Sigmoid colon (tissue), 7 donors: ENCODE measurements around the gene MPZL2. TPM values are rescaled to one million over a fixed set of nuclear protein-coding genes. Genes with fewer than 3 reads are reported as not detected.

Source experiments
- DNase-seq: peaks from one replicate; pipeline ENCODE4 v3.0.0-alpha.2; 2019
- H3K27ac ChIP-seq, 4 donors: fragments of 200-600 bp; sonication (generic); one replicate each; pipeline ENCODE4 v1.5.1; 2016 to 2019; ENCODE audit warnings: mild to moderate bottlenecking in 1 of 4
- H3K27me3 ChIP-seq, 3 donors: fragments of 200-600 bp; sonication (generic); one replicate each; pipeline ENCODE4 v1.5.1; 2019; ENCODE audit warnings: mild to moderate bottlenecking in 1 of 3
- H3K36me3 ChIP-seq, 4 donors: fragments of 200-600 bp; sonication (generic); one replicate each; pipeline ENCODE4 v1.5.1; 2016 to 2019
- H3K4me1 ChIP-seq, 4 donors: fragments of 200-600 bp; sonication (generic); one replicate each; pipeline ENCODE4 v1.5.1; 2017 to 2019
- H3K4me3 ChIP-seq, 4 donors: fragments of 200-600 bp; sonication (generic); one replicate each; pipeline ENCODE4 v1.5.1; 2017 to 2019; ENCODE audit warnings: mild to moderate bottlenecking in 2 of 4, moderate library complexity in 1 of 4
- H3K9me3 ChIP-seq, 4 donors: fragments of 200-600 bp in 3 of 4; sonication (generic) in 3 of 4; one replicate each; pipeline versions ENCODE4 v1.5.1 to v1.6.1; 2013 to 2019
- CTCF ChIP-seq, 4 experiments: fragments of 450-650 bp in 3 of 4; fragments of 200-600 bp in 1 of 4; IDR thresholded peaks; one replicate each; pipeline ENCODE4 v1.5.1; 2016 to 2019; ENCODE audit warnings: antibody characterized with exemption in 4 of 4, mild to moderate bottlenecking in 3 of 4, moderate library complexity in 2 of 4
- EP300 ChIP-seq, 4 donors: sonication (generic); formaldehyde crosslinking; IDR thresholded peaks; one replicate each; pipeline ENCODE4 v1.6.1; 2017; ENCODE audit warnings: antibody characterized with exemption in 4 of 4
- POLR2A ChIP-seq, 2 donors: fragments of 450-650 bp; IDR thresholded peaks; one replicate each; pipeline ENCODE4 v1.6.1; 2016; ENCODE audit warnings: antibody characterized with exemption in 2 of 2, mild to moderate bottlenecking in 2 of 2, moderate library complexity in 2 of 2
- POLR2AphosphoS5 ChIP-seq, 4 donors: sonication (generic); formaldehyde crosslinking; IDR thresholded peaks; one replicate each; pipeline ENCODE4 v1.6.1; 2017; ENCODE audit warnings: antibody characterized with exemption in 4 of 4
- WGBS, 2 donors: extraction: QIAGEN DNeasy Blood & Tissue Kit; methylation state at CpG; one replicate each; pipeline ENCODE4 v1.1.7; 2013; 5-methylcytosine and 5-hydroxymethylcytosine counted together
- intact Hi-C: fragments of 100-400 bp; cut with DNase I; formaldehyde crosslinking; loops from one replicate; pipeline ENCODE4 v1.15.1; 2023
- polyA plus RNA-seq, 3 donors: library from polyadenylated mRNA; stranded (reverse); fragments of 200-250 nt; gene quantifications; one replicate each; pipeline ENCODE4 v1.2.3, GENCODE V29; 2013
- small RNA-seq, 3 donors: library from RNA; depleted of rRNA; stranded (forward); fragments of <200 nt; gene quantifications; one replicate each; pipeline ENCODE3, GENCODE V24; 2016
- total RNA-seq, 4 donors: library from RNA; depleted of rRNA; stranded (reverse); fragments of >200 nt; gene quantifications; one replicate each; pipeline ENCODE4 v1.1.0, GENCODE V29; 2016
- donor health status: healthy with polysubstance abuse.
- donor health status: Bipolar disorder and iron deficiency.
- donor health status: healthy.

The MPZL2 gene
- total and polyA plus RNA-seq, 7 donors: 7.7 to 27.6 (median 9.6) TPM

DNA sequence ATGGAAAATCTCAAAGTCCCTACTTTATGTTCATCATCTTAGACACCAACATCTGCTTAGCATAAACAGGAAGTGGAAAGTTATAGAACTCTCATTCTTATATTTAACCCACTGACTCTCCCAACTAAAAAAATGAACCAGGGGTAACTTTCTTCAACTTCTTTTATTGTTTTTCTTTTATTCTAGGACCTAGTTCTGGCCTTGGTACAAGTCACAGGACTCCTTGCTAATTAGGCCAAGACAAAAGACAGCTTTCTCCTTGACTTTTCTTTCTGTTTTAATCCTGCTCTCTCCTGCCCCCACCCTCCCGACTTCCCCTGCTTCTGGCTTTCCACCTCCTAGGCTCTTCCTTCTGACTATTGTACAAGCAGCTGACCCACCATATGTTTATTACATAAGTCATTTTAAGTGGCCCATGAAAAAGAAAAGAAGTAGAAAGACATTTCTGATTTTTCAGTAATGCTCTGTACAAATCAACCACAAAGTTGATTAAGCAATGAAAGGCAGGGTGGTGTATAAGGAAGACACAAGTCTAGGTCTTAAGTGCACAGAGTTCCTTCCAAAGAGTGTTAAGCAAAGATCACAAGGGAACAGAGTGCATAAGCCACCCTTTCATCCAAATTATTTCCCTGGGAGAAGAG lies 57.6 kb downstream of the MPZL2 start:
- TF ChIP-seq POLR2AphosphoS5 (IDR thresholded peaks at IDR 0.05): no peak
- no peak for TF ChIP-seq POLR2A (IDR thresholded peaks at IDR 0.05)
- TF ChIP-seq CTCF (IDR thresholded peaks at IDR 0.05): no peak
- TF ChIP-seq EP300 (IDR thresholded peaks at IDR 0.05): no peak
- no peaks in the 10 kb centered on the region for H3K9me3 ChIP-seq
- H3K4me3 ChIP-seq: no peak overlapping the region
- WGBS, 2 donors: 15 to 28% methylated on average over 1 of the region's 1 CpG
- intact Hi-C loops: no loop called here
- peak overlapping the region in 2 of 4 donors; percentile 11 to 37 for H3K27ac ChIP-seq
- H3K4me1 ChIP-seq: no peaks in the 10 kb centered on the region
- DNase-seq: no peak
- H3K27me3 ChIP-seq: peaks cover 0 to 14% (median 0%) of the 10 kb centered on the region in 3 donors
- H3K36me3 ChIP-seq: no peaks in the 10 kb centered on the region

GRCh38 chr11:118205606-118206378 lies 58.3 kb downstream of the MPZL2 start:
- intact Hi-C loops: no loop called here
- Histone ChIP-seq H3K27me3 (peaks cover 0 to 14% (median 0%) of the 10 kb centered on the region in 3 donors), H3K4me1 (no peaks in the 10 kb centered on the region), H3K27ac (peak overlapping the region in 3 of 4 donors; percentile 11 to 37 (median 21)), H3K4me3 (no peak overlapping the region), H3K9me3 (no peaks in the 10 kb centered on the region), H3K36me3 (no peaks in the 10 kb centered on the region)
- TF ChIP-seq CTCF (IDR thresholded peaks at IDR 0.05) (no peak), POLR2AphosphoS5 (IDR thresholded peaks at IDR 0.05) (no peak), EP300 (IDR thresholded peaks at IDR 0.05) (no peak), POLR2A (IDR thresholded peaks at IDR 0.05) (no peak)
- DNase-seq: no peak
- WGBS, 2 donors: 89 to 93% methylated on average over 9 of the region's 9 CpGs

Small RNAs within 50 kb of the gene (small RNA-seq; reads per million reads assigned to genes)
- 0 reads per million in 3 donors for gene HSPE1P18

Other genes with a start within 250 kb of the MPZL2 start
- gene TMPRSS4, start 187.2 kb downstream of the MPZL2 start, total RNA-seq: 1 to 10 TPM in 1 of 4 donors, not detected in 3; 1.4 TPM
- gene TMPRSS4, start 187.2 kb downstream of the MPZL2 start, polyA plus RNA-seq: 100 to 1,000 TPM in 2 of 3 donors, 10 to 100 TPM in 1; 68.5 to 134 (median 101) TPM
- gene SMIM35, start 177.3 kb downstream of the MPZL2 start, total RNA-seq: not detected
- gene SMIM35, start 177.3 kb downstream of the MPZL2 start, polyA plus RNA-seq: under 1 TPM in 1 of 3 donors, not detected in 2; 0.28 TPM
- gene SCN4B, start 111.5 kb downstream of the MPZL2 start, total RNA-seq: 1 to 10 TPM; 1.3 to 2.2 (median 1.5) TPM
- 1 to 10 TPM in 2 of 3 donors, under 1 TPM in 1; 0.92 to 1.3 (median 1.2) TPM for gene SCN4B, start 111.5 kb downstream of the MPZL2 start, polyA plus RNA-seq
- gene SCN2B, start 87.7 kb downstream of the MPZL2 start, total RNA-seq: 1 to 10 TPM in 3 of 4 donors, under 1 TPM in 1; 0.95 to 1.7 (median 1.2) TPM
- gene SCN2B, start 87.7 kb downstream of the MPZL2 start, polyA plus RNA-seq: under 1 TPM; 0.23 to 0.74 (median 0.60) TPM
- 1 to 10 TPM; 3.3 to 6.1 (median 5.6) TPM for gene JAML, start 39.3 kb downstream of the MPZL2 start, total RNA-seq
- 10 to 100 TPM in 2 of 3 donors, 1 to 10 TPM in 1; 9.0 to 35.1 (median 16.5) TPM for gene JAML, start 39.3 kb downstream of the MPZL2 start, polyA plus RNA-seq
- under 1 TPM; 0.16 to 0.55 (median 0.31) TPM for gene MPZL3, start 11.9 kb downstream of the MPZL2 start, total RNA-seq
- 1 to 10 TPM; 2.4 to 6.2 (median 4.4) TPM for gene MPZL3, start 11.9 kb downstream of the MPZL2 start, polyA plus RNA-seq
- under 1 TPM in 2 of 4 donors, not detected in 2; 0.28 to 0.36 TPM for gene CD3E, start 40.4 kb upstream of the MPZL2 start, total RNA-seq
- 10 to 100 TPM in 1 of 3 donors, 1 to 10 TPM in 1, under 1 TPM in 1; 0.92 to 42.3 (median 1.2) TPM for gene CD3E, start 40.4 kb upstream of the MPZL2 start, polyA plus RNA-seq
- gene CD3D, start 78.4 kb upstream of the MPZL2 start, total RNA-seq: 1 to 10 TPM in 2 of 4 donors, not detected in 2; 1.4 to 1.7 TPM
- 10 to 100 TPM in 1 of 3 donors, 1 to 10 TPM in 1, not detected in 1; 2.5 to 57.0 TPM for gene CD3D, start 78.4 kb upstream of the MPZL2 start, polyA plus RNA-seq
- 1 to 10 TPM in 1 of 4 donors, under 1 TPM in 2, not detected in 1; 0.66 to 3.5 (median 0.71) TPM for gene CD3G, start 80.0 kb upstream of the MPZL2 start, total RNA-seq
- gene CD3G, start 80.0 kb upstream of the MPZL2 start, polyA plus RNA-seq: 1 to 10 TPM in 1 of 3 donors, not detected in 2; 7.8 TPM
- 10 to 100 TPM; 33.8 to 37.4 (median 36.4) TPM for gene UBE4A, start 95.3 kb upstream of the MPZL2 start, total RNA-seq
- gene UBE4A, start 95.3 kb upstream of the MPZL2 start, polyA plus RNA-seq: 10 to 100 TPM in 1 of 3 donors, 1 to 10 TPM in 2; 2.1 to 15.7 (median 2.4) TPM
- gene ATP5MG, start 137.3 kb upstream of the MPZL2 start, total RNA-seq: 100 to 1,000 TPM in 2 of 4 donors, 10 to 100 TPM in 2; 54.7 to 141 (median 84.8) TPM
- gene ATP5MG, start 137.3 kb upstream of the MPZL2 start, polyA plus RNA-seq: 100 to 1,000 TPM; 232 to 559 (median 315) TPM
- gene KMT2A, start 172.2 kb upstream of the MPZL2 start, total RNA-seq: 10 to 100 TPM; 42.9 to 93.9 (median 62.8) TPM
- 10 to 100 TPM in 1 of 3 donors, 1 to 10 TPM in 2; 5.3 to 21.3 (median 5.4) TPM for gene KMT2A, start 172.2 kb upstream of the MPZL2 start, polyA plus RNA-seq